HepG2 (cell line): ENCODE data around the gene MAP3K1. TPM values are rescaled to one million over a fixed set of nuclear protein-coding genes. Genes with fewer than 3 reads are reported as not detected.

Source experiments
- ATAC-seq: fragments of 200-7000 bp; cut with Tn5 transposase; 3 replicates; pipeline ENCODE4 v1.9.1; 2020; ENCODE audit warnings: mild to moderate bottlenecking, moderate library complexity
- BruUV-seq: library from RNA; stranded (reverse); fragments of 400-500 nt; replicated peaks from 2 replicates; lab custom pipeline; 2021; lab: Mats Ljungman, UMichigan
- CTCF ChIA-PET: fragments of 300-600 bp; formaldehyde crosslinking; extraction: SDS; loops from one replicate; lab custom pipeline; 2021; ENCODE audit warnings: low total read pairs, inconsistent platforms, low intra/inter-chr PET ratio; lab: Yijun Ruan, JAX
- POLR2A ChIA-PET: fragments of 350-600 bp; sonication (Branson Sonifier 250); formaldehyde crosslinking; loops from one replicate; lab custom pipeline; 2020; ENCODE audit warnings: antibody characterized with exemption, inconsistent platforms; lab: Yijun Ruan, JAX
- DNase-seq: peaks from one replicate; pipeline ENCODE4 v3.0.0-alpha.2; 2015; ENCODE audit warnings: low spot score
- FAIRE-seq: peaks from 3 replicates; lab custom pipeline; 2011; peaks lifted over from hg19 to GRCh38; lab: Jason Lieb, UNC
- H2AFZ ChIP-seq: one replicate; pipeline ENCODE4 v1.6.1; 2011; ENCODE audit warnings: low read length, inconsistent platforms
- H3K27ac ChIP-seq: fragments of 300-600 bp; 3 replicates; pipeline ENCODE4 v1.8.0; 2011; ENCODE audit warnings: mixed run types, mild to moderate bottlenecking, mixed read lengths, low read length, inconsistent platforms; ENCODE audit not compliant: insufficient read depth; ENCODE audit errors: extremely low read length
- H3K27me3 ChIP-seq, 2 experiments: fragments of 200-600 bp in 1 of 2; 2 replicates in 1 of 2; 3 replicates in 1 of 2; pipeline versions ENCODE4 v1.6.0 to v1.8.0; 2011; ENCODE audit warnings: low read length in 2 of 2, mild to moderate bottlenecking in 2 of 2, moderate library complexity in 2 of 2, inconsistent platforms in 1 of 2; ENCODE audit not compliant: insufficient read depth in 2 of 2, control insufficient read depth in 1 of 2
- H3K36me3 ChIP-seq, 2 experiments: fragments of 200-600 bp in 1 of 2; replicated peaks in 1 of 2; 2 replicates in 1 of 2; 3 replicates in 1 of 2; pipeline versions ENCODE4 v1.5.1 to v1.8.0; 2011; ENCODE audit warnings: low read length in 2 of 2, inconsistent platforms in 1 of 2; ENCODE audit not compliant: insufficient read depth in 2 of 2, control insufficient read depth in 1 of 2
- H3K4me1 ChIP-seq: 2 replicates; pipeline ENCODE4 v1.5.1; 2012; ENCODE audit warnings: low read length, inconsistent platforms; ENCODE audit not compliant: insufficient read depth
- H3K4me2 ChIP-seq: 2 replicates; pipeline ENCODE4 v1.6.0; 2011; ENCODE audit warnings: low read depth, low read length, inconsistent platforms
- H3K4me3 ChIP-seq, 3 experiments: fragments of 200-600 bp in 1 of 3; sonication (generic), shearing (Covaris generic) in 1 of 3; replicated peaks in 1 of 3; 2 replicates each; pipeline ENCODE4 v1.5.1; 2011 to 2016; ENCODE audit warnings: low read length in 3 of 3, inconsistent platforms in 2 of 3, low read depth in 2 of 3, mild to moderate bottlenecking in 2 of 3, control low read depth in 1 of 3, mixed read lengths in 1 of 3; ENCODE audit not compliant: insufficient read depth in 1 of 3
- H3K79me2 ChIP-seq: one replicate; pipeline ENCODE4 v1.6.1; 2011; ENCODE audit warnings: low read length, inconsistent platforms; ENCODE audit not compliant: insufficient read depth
- H3K9ac ChIP-seq: 2 replicates; pipeline ENCODE4 v1.6.0; 2011; ENCODE audit warnings: mild to moderate bottlenecking, low read depth, low read length, inconsistent platforms; ENCODE audit not compliant: insufficient read depth
- H3K9me3 ChIP-seq: 2 replicates; pipeline ENCODE4 v1.5.1; 2012; ENCODE audit warnings: mild to moderate bottlenecking, low read length
- H4K20me1 ChIP-seq: 2 replicates; pipeline ENCODE4 v1.6.0; 2011; ENCODE audit warnings: inconsistent platforms, mild to moderate bottlenecking, low read length, moderate library complexity; ENCODE audit not compliant: insufficient read depth
- ATF6 ChIP-seq: sonication (generic); formaldehyde crosslinking; conservative IDR thresholded peaks from 2 replicates; pipeline ENCODE4 v1.4.0; 2020; ENCODE audit warnings: missing genetic modification reagents
- SNAPC5 ChIP-seq: sonication (generic); formaldehyde crosslinking; IDR thresholded peaks from 2 replicates; pipeline ENCODE4 v1.8.1; 2023; ENCODE audit warnings: mild to moderate bottlenecking, missing genetic modification reagents, borderline replicate concordance
- ZNF629 ChIP-seq: sonication (generic); formaldehyde crosslinking; conservative IDR thresholded peaks from 2 replicates; pipeline ENCODE4 v1.5.0; 2020; ENCODE audit warnings: missing genetic modification reagents
- WGBS: methylation state at CpG from one replicate; pipeline ENCODE4 v1.1.6; 2017; ENCODE audit warnings: low lambda C conversion rate; 5-methylcytosine and 5-hydroxymethylcytosine counted together
- in situ Hi-C: cut with HindIII; loops from 2 replicates; pipeline ENCODE4 v1.10.0; 2017; ENCODE audit warnings: low pct_unique_long_range_greater_than_20kb; ENCODE audit not compliant: extremely low pct_ligation_motif_present
- intact Hi-C: fragments of 100-400 bp; cut with micrococcal nuclease; formaldehyde crosslinking; loops from one replicate; pipeline ENCODE4 v1.10.0; 2022; ENCODE audit not compliant: unreplicated experiment
- polyA plus RNA-seq, 8 experiments: library from polyadenylated mRNA; depleted of rRNA in 3 of 8; stranded (reverse) in 7 of 8; unstranded in 1 of 8; fragments of >200 nt; fragmentation: Illumina TruSeq in 4 of 8; extraction: Trizol in 4 of 8; gene quantifications; 2 replicates each; pipeline versions ENCODE4 v1.2.1 to v1.2.3, GENCODE V29; 2011 to 2016; ENCODE audit warnings: low read depth in 4 of 8, missing spikeins in 1 of 8, mixed read lengths in 1 of 8; ENCODE audit not compliant: insufficient read depth in 1 of 8
- total RNA-seq, 5 experiments: library from RNA; depleted of rRNA; stranded (reverse); fragments of >200 nt; fragmentation: Illumina TruSeq; extraction: Trizol; gene quantifications; 2 replicates each; pipeline ENCODE4 v1.2.3, GENCODE V29; 2016; ENCODE audit warnings: low read depth in 1 of 5
- TF ChIP-seq, protein P1 (sequence below): sonication (generic); formaldehyde crosslinking; IDR thresholded peaks from 2 replicates; pipeline ENCODE4 v1.8.0; 2022; ENCODE audit warnings: mild to moderate bottlenecking, missing genetic modification reagents, moderate library complexity

MAP3K1 gene
- total and polyA plus RNA-seq, 2 of the 13 experiments (the other 11 are each of a cell fraction or from before 2014, with no cell fraction given), result 16.4 to 30.3 TPM

GRCh38 chr5:56848206-56848605, 32.9 kb downstream of the MAP3K1 start:
- no peaks in the 10 kb centered on the region for H3K27me3 ChIP-seq
- TF ChIP-seq ATF6 (CRISPR knock-in tag), result no peak
- TF ChIP-seq, all 625 proteins: peak for 0
- intact Hi-C loops, result no loop called here
- H3K79me2 ChIP-seq, result peaks cover 97% of the 10 kb centered on the region
- no peak overlapping the region for H3K4me2 ChIP-seq
- peaks cover 14% of the 10 kb centered on the region for H4K20me1 ChIP-seq
- ChIA-PET POLR2A (no interaction called here), CTCF (no interaction called here)
- ATAC-seq, result no peak
- WGBS, result 95% methylated on average over 1 of the region's 1 CpG
- BruUV-seq, result no TSS peak
- in situ Hi-C loops, result loop anchor here (25.0 kb wide), 2 partner anchors 361 to 911 kb away; no protein-coding TSS in a partner anchor
- no peak for FAIRE-seq
- H3K9me3 ChIP-seq, result no peaks in the 10 kb centered on the region
- no peak overlapping the region for H3K4me3 ChIP-seq
- no peak for DNase-seq
- peaks cover 54% of the 10 kb centered on the region for H3K4me1 ChIP-seq
- no peak overlapping the region for H3K27ac ChIP-seq
- H2AFZ ChIP-seq, result no peak overlapping the region
- no peak overlapping the region for H3K9ac ChIP-seq
- no peaks in the 10 kb centered on the region for H3K36me3 ChIP-seq

DNA sequence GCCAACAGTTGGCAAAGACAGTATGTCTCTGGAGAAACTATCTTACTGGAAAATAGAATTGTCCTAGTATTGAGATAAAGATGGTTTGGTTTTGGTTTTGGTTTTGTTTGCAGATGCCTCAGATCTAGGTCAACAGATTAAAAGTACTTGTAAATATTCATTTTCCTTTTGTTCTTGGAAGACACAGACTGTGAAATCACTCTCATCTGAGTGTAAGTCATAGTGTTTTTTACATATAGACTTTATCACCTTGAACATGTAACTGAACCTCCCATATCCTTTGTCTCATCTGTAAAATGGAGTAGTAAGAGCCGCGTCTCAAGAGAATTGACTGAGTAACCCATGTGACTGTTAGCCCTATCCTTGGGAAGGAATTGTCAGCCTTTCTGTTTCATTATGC, 34.3 kb downstream of the MAP3K1 start:
- H3K36me3 ChIP-seq, result no peaks in the 10 kb centered on the region
- intact Hi-C loops (no loop called here), in situ Hi-C loops (loop anchor here (25.0 kb wide), 3 partner anchors 362 to 912 kb away; partner anchors contain the start of gene IL6ST)
- peaks cover 97% of the 10 kb centered on the region for H3K79me2 ChIP-seq
- FAIRE-seq (no peak), ATAC-seq (no peak), DNase-seq (no peak)
- 93% methylated on average over 2 of the region's 2 CpGs for WGBS
- H3K9ac ChIP-seq, result no peak overlapping the region
- ChIA-PET CTCF (no interaction called here), POLR2A (no interaction called here)
- no TSS peak for BruUV-seq
- no peak overlapping the region for H3K27ac ChIP-seq
- H3K9me3 ChIP-seq, result no peaks in the 10 kb centered on the region
- peaks cover 14% of the 10 kb centered on the region for H4K20me1 ChIP-seq
- TF ChIP-seq SNAPC5 (CRISPR knock-in tag), result no peak
- TF ChIP-seq, protein P1, sequence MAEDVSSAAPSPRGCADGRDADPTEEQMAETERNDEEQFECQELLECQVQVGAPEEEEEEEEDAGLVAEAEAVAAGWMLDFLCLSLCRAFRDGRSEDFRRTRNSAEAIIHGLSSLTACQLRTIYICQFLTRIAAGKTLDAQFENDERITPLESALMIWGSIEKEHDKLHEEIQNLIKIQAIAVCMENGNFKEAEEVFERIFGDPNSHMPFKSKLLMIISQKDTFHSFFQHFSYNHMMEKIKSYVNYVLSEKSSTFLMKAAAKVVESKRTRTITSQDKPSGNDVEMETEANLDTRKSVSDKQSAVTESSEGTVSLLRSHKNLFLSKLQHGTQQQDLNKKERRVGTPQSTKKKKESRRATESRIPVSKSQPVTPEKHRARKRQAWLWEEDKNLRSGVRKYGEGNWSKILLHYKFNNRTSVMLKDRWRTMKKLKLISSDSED (CRISPR knock-in tag), result no peak
- 0 out of 2 replicates have a peak, but pooled peaks have one; percentile 31 for TF ChIP-seq ZNF629
- H3K27me3 ChIP-seq, result no peaks in the 10 kb centered on the region
- H2AFZ ChIP-seq, result no peak overlapping the region
- peaks cover 54% of the 10 kb centered on the region for H3K4me1 ChIP-seq
- H3K4me2 ChIP-seq, result no peak overlapping the region
- no peak overlapping the region for H3K4me3 ChIP-seq
